ENCODE results near the gene PPAT. TPM values are rescaled to one million over a fixed set of nuclear protein-coding genes. Genes with fewer than 3 reads are reported as not detected.
"Not testable (repeated sequence)": the region's sequence is repeated elsewhere in the genome, so short reads cannot be mapped to it uniquely, and the experiment has no call there.

The PPAT gene
- total RNA-seq, 1 donor from 2014 or later = 14.0 TPM

DNA sequence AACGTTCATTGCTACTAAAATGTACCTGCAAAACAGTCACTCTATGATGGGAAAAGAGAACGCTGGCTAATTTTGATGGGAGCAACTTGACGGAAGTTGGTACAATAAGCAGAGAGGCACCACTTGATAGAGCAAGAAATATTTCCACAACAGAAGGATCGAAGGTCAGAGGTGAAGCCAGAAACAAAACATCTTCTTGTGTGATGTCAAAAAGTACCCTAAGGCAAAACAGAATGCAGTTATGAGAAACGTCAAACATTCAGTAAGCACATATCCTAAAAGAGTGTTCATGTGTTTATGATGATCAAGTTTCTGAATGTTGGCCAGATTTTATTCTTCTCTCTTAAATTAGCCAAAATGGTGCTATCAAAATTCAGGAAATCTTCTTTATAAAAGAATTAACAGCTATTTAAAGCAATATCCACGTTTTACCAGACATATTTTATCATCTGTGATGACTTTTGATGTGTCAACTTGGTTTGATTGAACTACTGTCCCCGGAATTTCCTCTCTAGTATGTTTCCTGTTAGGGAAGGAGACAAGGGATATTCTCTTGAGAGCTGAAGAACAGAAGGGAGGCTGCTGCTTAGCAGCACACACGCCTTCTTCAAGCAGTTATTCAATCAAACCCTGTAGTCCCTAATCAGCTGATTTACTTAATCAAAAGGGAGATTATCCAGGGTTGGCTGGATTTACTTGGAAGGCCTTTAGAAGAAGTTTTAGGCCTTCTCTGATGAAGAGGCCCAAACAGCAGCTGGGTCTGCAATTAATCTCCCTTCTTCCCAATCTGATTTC lies 63.8 kb downstream of the PPAT start:
- H3K36me3 Mint-ChIP-seq (ENCODE audit: unreplicated experiment) = peaks cover 18% of the 10 kb centered on the region

GRCh38 chr4:56370377-56370776 lies 65.0 kb downstream of the PPAT start:
- Mint-ChIP-seq H3K27me3 (ENCODE audit: unreplicated experiment) (no peaks in the 10 kb centered on the region), H3K4me3 (ENCODE audit: unreplicated experiment) (no peak overlapping the region), H3K4me1 (ENCODE audit: unreplicated experiment) (peaks cover 9% of the 10 kb centered on the region), H3K9me3 (ENCODE audit: unreplicated experiment) (no peaks in the 10 kb centered on the region), H3K27ac (ENCODE audit: unreplicated experiment) (no peak overlapping the region), H3K36me3 (ENCODE audit: unreplicated experiment) (peaks cover 21% of the 10 kb centered on the region)
- no peak for DNase-seq (ENCODE audit: extremely low spot score, unreplicated experiment)
- TF ChIP-seq, protein P1, sequence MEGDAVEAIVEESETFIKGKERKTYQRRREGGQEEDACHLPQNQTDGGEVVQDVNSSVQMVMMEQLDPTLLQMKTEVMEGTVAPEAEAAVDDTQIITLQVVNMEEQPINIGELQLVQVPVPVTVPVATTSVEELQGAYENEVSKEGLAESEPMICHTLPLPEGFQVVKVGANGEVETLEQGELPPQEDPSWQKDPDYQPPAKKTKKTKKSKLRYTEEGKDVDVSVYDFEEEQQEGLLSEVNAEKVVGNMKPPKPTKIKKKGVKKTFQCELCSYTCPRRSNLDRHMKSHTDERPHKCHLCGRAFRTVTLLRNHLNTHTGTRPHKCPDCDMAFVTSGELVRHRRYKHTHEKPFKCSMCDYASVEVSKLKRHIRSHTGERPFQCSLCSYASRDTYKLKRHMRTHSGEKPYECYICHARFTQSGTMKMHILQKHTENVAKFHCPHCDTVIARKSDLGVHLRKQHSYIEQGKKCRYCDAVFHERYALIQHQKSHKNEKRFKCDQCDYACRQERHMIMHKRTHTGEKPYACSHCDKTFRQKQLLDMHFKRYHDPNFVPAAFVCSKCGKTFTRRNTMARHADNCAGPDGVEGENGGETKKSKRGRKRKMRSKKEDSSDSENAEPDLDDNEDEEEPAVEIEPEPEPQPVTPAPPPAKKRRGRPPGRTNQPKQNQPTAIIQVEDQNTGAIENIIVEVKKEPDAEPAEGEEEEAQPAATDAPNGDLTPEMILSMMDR (IDR thresholded peaks at IDR 0.05) = no peak

More for the DNA sequence above, 63.8 kb downstream of the PPAT start:
- no peak for DNase-seq (ENCODE audit: extremely low spot score, unreplicated experiment)
- H3K4me3 Mint-ChIP-seq (ENCODE audit: unreplicated experiment) = no peak overlapping the region
- H3K27ac Mint-ChIP-seq (ENCODE audit: unreplicated experiment) = peak overlapping the region; percentile 38
- H3K9me3 Mint-ChIP-seq (ENCODE audit: unreplicated experiment) = no peaks in the 10 kb centered on the region
- peaks cover 9% of the 10 kb centered on the region for H3K4me1 Mint-ChIP-seq (ENCODE audit: unreplicated experiment)
- H3K27me3 Mint-ChIP-seq (ENCODE audit: unreplicated experiment) = no peaks in the 10 kb centered on the region
- TF ChIP-seq, protein P1 (IDR thresholded peaks at IDR 0.05) = no peak

DNA sequence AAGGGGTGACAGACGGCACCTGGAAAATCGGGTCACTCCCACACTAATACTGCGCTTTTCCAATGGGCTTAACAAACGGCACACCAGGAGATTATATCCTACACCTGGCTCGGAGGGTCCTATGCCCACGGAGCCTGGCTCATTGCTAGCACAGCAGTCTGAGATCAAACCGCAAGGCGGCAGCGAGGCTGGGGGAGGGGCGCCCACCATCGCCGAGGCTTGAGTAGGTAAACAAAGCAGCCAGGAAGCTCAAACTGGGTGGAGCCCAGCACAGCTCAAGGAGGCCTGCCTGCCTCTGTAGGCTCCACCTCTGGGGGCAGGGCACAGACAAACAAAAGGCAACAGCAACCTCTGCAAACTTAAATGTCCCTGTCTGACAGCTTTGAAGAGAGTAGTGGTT lies 72.4 kb downstream of the PPAT start:
- not testable (repeated sequence) for H3K27me3 Mint-ChIP-seq (ENCODE audit: unreplicated experiment); H3K4me1 Mint-ChIP-seq (ENCODE audit: unreplicated experiment); DNase-seq (ENCODE audit: extremely low spot score, unreplicated experiment); H3K9me3 Mint-ChIP-seq (ENCODE audit: unreplicated experiment); H3K4me3 Mint-ChIP-seq (ENCODE audit: unreplicated experiment); H3K27ac Mint-ChIP-seq (ENCODE audit: unreplicated experiment)
- peaks cover 17% of the 10 kb centered on the region for H3K36me3 Mint-ChIP-seq (ENCODE audit: unreplicated experiment)

DNA sequence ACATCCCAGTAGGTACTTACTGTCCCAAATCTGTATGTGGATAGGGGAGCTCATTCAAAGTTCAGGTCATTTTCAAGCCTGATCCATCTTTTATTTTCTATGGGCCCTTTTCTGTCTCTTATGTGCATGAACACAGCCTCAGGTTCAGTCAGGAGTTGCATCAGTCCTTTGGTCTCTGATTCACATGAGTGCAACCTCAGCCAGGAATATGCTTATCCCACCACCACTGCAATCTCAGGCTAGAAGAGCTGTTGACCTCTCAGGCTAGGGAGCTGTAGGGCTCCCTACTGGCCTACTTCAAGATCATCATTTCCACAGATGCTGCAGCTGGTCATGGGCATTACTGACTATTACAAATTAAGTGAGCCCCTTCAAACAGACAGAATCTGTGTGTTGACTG lies 75.3 kb downstream of the PPAT start:
- no peaks in the 10 kb centered on the region for H3K4me1 Mint-ChIP-seq (ENCODE audit: unreplicated experiment)
- peaks cover 17% of the 10 kb centered on the region for H3K36me3 Mint-ChIP-seq (ENCODE audit: unreplicated experiment)
- H3K27me3 Mint-ChIP-seq (ENCODE audit: unreplicated experiment) = no peaks in the 10 kb centered on the region
- H3K4me3 Mint-ChIP-seq (ENCODE audit: unreplicated experiment) = no peak overlapping the region
- H3K9me3 Mint-ChIP-seq (ENCODE audit: unreplicated experiment) = peaks cover 9% of the 10 kb centered on the region
- TF ChIP-seq, protein P1 (IDR thresholded peaks at IDR 0.05) = no peak
- no peak overlapping the region for H3K27ac Mint-ChIP-seq (ENCODE audit: unreplicated experiment)
- DNase-seq (ENCODE audit: extremely low spot score, unreplicated experiment) = no peak

DNA sequence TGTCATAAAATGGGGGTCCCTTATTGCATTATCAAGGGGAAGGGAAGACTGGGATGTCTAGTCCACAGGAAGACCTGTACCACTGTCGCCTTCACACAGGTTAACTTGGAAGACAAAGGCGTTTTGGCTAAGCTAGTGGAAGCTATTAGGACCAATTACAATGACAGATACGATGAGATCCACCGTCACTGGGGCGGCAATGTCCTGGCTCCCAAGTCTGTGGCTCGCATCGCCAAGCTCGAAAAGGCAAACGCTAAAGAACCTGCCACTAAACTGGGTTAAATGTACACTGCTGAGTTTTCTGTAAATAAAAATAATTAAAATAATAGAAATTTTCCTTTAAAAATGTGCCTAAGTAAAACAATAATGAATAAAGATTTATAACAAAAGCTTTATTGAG lies 78.8 kb downstream of the PPAT start:
- Mint-ChIP-seq H3K36me3 (ENCODE audit: unreplicated experiment) (peaks cover 11% of the 10 kb centered on the region), H3K27ac (ENCODE audit: unreplicated experiment) (no peak overlapping the region), H3K9me3 (ENCODE audit: unreplicated experiment) (no peaks in the 10 kb centered on the region), H3K4me3 (ENCODE audit: unreplicated experiment) (no peak overlapping the region), H3K27me3 (ENCODE audit: unreplicated experiment) (no peaks in the 10 kb centered on the region), H3K4me1 (ENCODE audit: unreplicated experiment) (no peaks in the 10 kb centered on the region)
- TF ChIP-seq, protein P1 (IDR thresholded peaks at IDR 0.05) = no peak
- DNase-seq (ENCODE audit: extremely low spot score, unreplicated experiment) = no peak
